MCF 10A (cell line): ENCODE data around the gene CRYBG3. TPM values are rescaled to one million over a fixed set of nuclear protein-coding genes. Genes with fewer than 3 reads are reported as not detected.

Source experiments
- BruUV-seq: library from RNA; stranded (reverse); fragments of 400-500 nt; replicated peaks from 2 replicates; lab custom pipeline; 2021; lab: Mats Ljungman, UMichigan
- CTCF ChIA-PET: fragments of 300-600 bp; sonication (Branson Sonifier 250); formaldehyde crosslinking; extraction: SDS; loops from one replicate; lab custom pipeline; 2021; ENCODE audit warnings: antibody characterized with exemption, inconsistent platforms; lab: Yijun Ruan, JAX
- POLR2A ChIA-PET: fragments of 300-600, 350-650 bp; sonication (Branson Sonifier 250); formaldehyde crosslinking; extraction: SDS; loops from one replicate; lab custom pipeline; 2020; ENCODE audit warnings: antibody characterized with exemption, inconsistent platforms; lab: Yijun Ruan, JAX
- DNase-seq: peaks from one replicate; pipeline ENCODE4 v3.0.0-alpha.2; 2018; ENCODE audit not compliant: unreplicated experiment
- H3K27ac Mint-ChIP-seq: one replicate; pipeline ENCODE4 v1.8.0; 2022; ENCODE audit warnings: mild to moderate bottlenecking, low read depth, mixed read lengths; ENCODE audit not compliant: unreplicated experiment
- H3K27me3 Mint-ChIP-seq: one replicate; pipeline ENCODE4 v1.8.0; 2022; ENCODE audit warnings: mixed read lengths; ENCODE audit not compliant: insufficient read depth, unreplicated experiment
- H3K36me3 Mint-ChIP-seq: one replicate; pipeline ENCODE4 v1.8.0; 2022; ENCODE audit warnings: mild to moderate bottlenecking, moderate library complexity, mixed read lengths; ENCODE audit not compliant: insufficient read depth, unreplicated experiment
- H3K4me1 Mint-ChIP-seq: one replicate; pipeline ENCODE4 v1.8.0; 2022; ENCODE audit warnings: mixed read lengths; ENCODE audit not compliant: insufficient read depth, unreplicated experiment
- H3K4me3 Mint-ChIP-seq: one replicate; pipeline ENCODE4 v1.8.0; 2022; ENCODE audit warnings: mild to moderate bottlenecking, moderate library complexity, mixed read lengths; ENCODE audit not compliant: unreplicated experiment
- H3K9me3 Mint-ChIP-seq: one replicate; pipeline ENCODE4 v1.8.0; 2022; ENCODE audit warnings: mixed read lengths; ENCODE audit not compliant: unreplicated experiment
- CTCF ChIP-seq: fragments of 200-600 bp; IDR thresholded peaks from one replicate; pipeline ENCODE4 v1.8.0; 2022; ENCODE audit warnings: antibody characterized with exemption, mild to moderate bottlenecking; ENCODE audit not compliant: unreplicated experiment
- intact Hi-C: fragments of 100-400 bp; cut with micrococcal nuclease; formaldehyde crosslinking; loops from 2 replicates; pipeline ENCODE4 v1.14.1; 2022
- total RNA-seq: library from RNA; stranded (reverse); gene quantifications from 2 replicates; pipeline ENCODE4 v1.2.3, GENCODE V29; 2022

Gene CRYBG3
- total RNA-seq, 1 experiment from 2014 or later, result 7.2 TPM

- BruUV-seq, result no TSS peak
- Mint-ChIP-seq H3K4me3 (no peak overlapping the region), H3K9me3 (no peaks in the 10 kb centered on the region), H3K27ac (no peak overlapping the region), H3K4me1 (no peaks in the 10 kb centered on the region), H3K27me3 (no peaks in the 10 kb centered on the region), H3K36me3 (no peaks in the 10 kb centered on the region)
- TF ChIP-seq CTCF, result no peak
- DNase-seq, result no peak
- CTCF ChIA-PET, result interaction anchor here (1.6 kb wide), 1 partner anchor 10 kb away, joined by 3 read pairs; no protein-coding TSS in a partner anchor
- POLR2A ChIA-PET, result interaction anchor here (0.8 kb wide), 1 partner anchor 12 kb away, joined by 4 read pairs; no protein-coding TSS in a partner anchor
- intact Hi-C loops, result no loop called here
These were observed 162.2 kb downstream of the CRYBG3 start for GRCh38 chr3:97983933-97984491.

GRCh38 chr3:97987306-97987705 lies 165.5 kb downstream of the CRYBG3 start:
- no peak for TF ChIP-seq CTCF
- ChIA-PET CTCF (interaction anchor here (0.7 kb wide), 1 partner anchor 13 kb away, joined by 3 read pairs; no protein-coding TSS in a partner anchor), POLR2A (no interaction called here)
- Mint-ChIP-seq H3K27ac (no peak overlapping the region), H3K27me3 (no peaks in the 10 kb centered on the region), H3K9me3 (no peaks in the 10 kb centered on the region), H3K4me3 (no peak overlapping the region), H3K36me3 (no peaks in the 10 kb centered on the region), H3K4me1 (peaks cover 8% of the 10 kb centered on the region)
- intact Hi-C loops, result no loop called here
- no peak for DNase-seq
- BruUV-seq, result no TSS peak

- Mint-ChIP-seq H3K27ac (no peak overlapping the region), H3K9me3 (no peaks in the 10 kb centered on the region), H3K27me3 (no peaks in the 10 kb centered on the region), H3K4me1 (peaks cover 8% of the 10 kb centered on the region), H3K36me3 (no peaks in the 10 kb centered on the region), H3K4me3 (no peak overlapping the region)
- ChIA-PET POLR2A (no interaction called here), CTCF (no interaction called here)
- TF ChIP-seq CTCF, result no peak
- no TSS peak for BruUV-seq
- DNase-seq, result no peak
- intact Hi-C loops, result no loop called here
These were observed 167.2 kb downstream of the CRYBG3 start for GRCh38 chr3:97988784-97989568.

GRCh38 chr3:97990624-97991292 lies 168.9 kb downstream of the CRYBG3 start:
- DNase-seq, result no peak
- BruUV-seq, result no TSS peak
- peaks cover 8% of the 10 kb centered on the region for H3K4me1 Mint-ChIP-seq
- no peak overlapping the region for H3K27ac Mint-ChIP-seq
- CTCF ChIA-PET, result interaction anchor here (0.7 to 1.0 kb wide), 2 partner anchors 21 to 1889 kb away, joined by 3 to 5 read pairs; no protein-coding TSS in a partner anchor
- POLR2A ChIA-PET, result no interaction called here
- intact Hi-C loops, result no loop called here
- TF ChIP-seq CTCF, result no peak
- H3K36me3 Mint-ChIP-seq, result no peaks in the 10 kb centered on the region
- H3K27me3 Mint-ChIP-seq, result no peaks in the 10 kb centered on the region
- no peak overlapping the region for H3K4me3 Mint-ChIP-seq
- H3K9me3 Mint-ChIP-seq, result no peaks in the 10 kb centered on the region
